HEK293 (cell line): Measurements from ENCODE around the gene DNAH1.

Experiments
- CTCF ChIA-PET: fragments of 350-600 bp; formaldehyde crosslinking; extraction: SDS; loops from one replicate; lab custom pipeline; 2021; ENCODE audit warnings: antibody characterized with exemption; lab: Yijun Ruan, JAX
- POLR2A ChIA-PET: fragments of 300-600 bp; formaldehyde crosslinking; extraction: SDS; loops from one replicate; lab custom pipeline; 2020; ENCODE audit warnings: antibody characterized with exemption, inconsistent platforms; lab: Yijun Ruan, JAX
- H3K27ac ChIP-seq: fragments of 200-500 bp; sonication (Bioruptor generic); 2 replicates; pipeline ENCODE4 v1.5.1; 2014; ENCODE audit warnings: low read depth, low read length, control low read depth, inconsistent platforms; ENCODE audit errors: extremely low read depth
- H3K36me3 ChIP-seq, 2 experiments: fragments of 200-500 bp in 1 of 2; sonication (Bioruptor generic) in 1 of 2; 1 replicate in 1 of 2; 2 replicates in 1 of 2; pipeline ENCODE4 v1.5.1; 2014 to 2017; ENCODE audit warnings: inconsistent platforms in 2 of 2, low read length in 2 of 2; ENCODE audit not compliant: control insufficient read depth in 2 of 2, insufficient read depth in 1 of 2
- H3K4me1 ChIP-seq: fragments of 200-500 bp; sonication (Bioruptor generic); 2 replicates; pipeline ENCODE4 v1.5.1; 2014; ENCODE audit warnings: mild to moderate bottlenecking, low read length, inconsistent platforms; ENCODE audit not compliant: control insufficient read depth, insufficient read depth
- H3K4me3 ChIP-seq: 2 replicates; pipeline ENCODE4 v1.5.1; 2011; ENCODE audit warnings: low read depth, mild to moderate bottlenecking, control low read depth, low read length, moderate library complexity
- H3K9me3 ChIP-seq: fragments of 200-500 bp; sonication (Bioruptor generic); 2 replicates; pipeline ENCODE4 v1.5.1; 2014; ENCODE audit warnings: low read depth, low read length, inconsistent platforms; ENCODE audit not compliant: control insufficient read depth, insufficient read depth
- HOXA7 ChIP-seq: sonication (generic); formaldehyde crosslinking; IDR thresholded peaks from 2 replicates; pipeline ENCODE4 v1.8.1; 2022; ENCODE audit warnings: missing genetic modification reagents, borderline replicate concordance
- HOXC10 ChIP-seq: sonication (generic); formaldehyde crosslinking; IDR thresholded peaks from 2 replicates; pipeline ENCODE4 v1.8.1; 2023; ENCODE audit warnings: mild to moderate bottlenecking, missing genetic modification reagents
- KLF7 ChIP-seq: fragments of 450-650 bp; formaldehyde crosslinking; IDR thresholded peaks from 2 replicates; pipeline ENCODE4 v1.5.1; 2016; ENCODE audit warnings: missing biosample characterization, missing genetic modification characterization, borderline replicate concordance
- MZF1 ChIP-seq: fragments of 450-650 bp; formaldehyde crosslinking; IDR thresholded peaks from 2 replicates; pipeline ENCODE4 v1.5.1; 2017; ENCODE audit warnings: missing biosample characterization, missing genetic modification characterization, borderline replicate concordance
- SETDB1 ChIP-seq: IDR thresholded peaks from one replicate; pipeline ENCODE4 v1.6.1; 2017; ENCODE audit warnings: mild to moderate bottlenecking, low read length, moderate library complexity, mixed read lengths; ENCODE audit not compliant: insufficient read length
- TRIM28 ChIP-seq: IDR thresholded peaks from 2 replicates; pipeline ENCODE4 v1.6.1; 2011; ENCODE audit warnings: low read length, control low read depth, borderline replicate concordance
- YY2 ChIP-seq: fragments of 450-650 bp; formaldehyde crosslinking; IDR thresholded peaks from 2 replicates; pipeline ENCODE4 v1.5.1; 2016; ENCODE audit warnings: missing biosample characterization, missing genetic modification characterization
- ZNF132 ChIP-seq: fragments of 450-650 bp; formaldehyde crosslinking; IDR thresholded peaks from 2 replicates; pipeline ENCODE4 v1.5.1; 2017; ENCODE audit warnings: missing biosample characterization, missing genetic modification characterization, borderline replicate concordance
- ZNF24 ChIP-seq: fragments of 450-650 bp; formaldehyde crosslinking; IDR thresholded peaks from 2 replicates; pipeline ENCODE4 v1.5.1; 2016; ENCODE audit warnings: missing biosample characterization, missing genetic modification characterization
- ZNF292 ChIP-seq: fragments of 450-650 bp; formaldehyde crosslinking; IDR thresholded peaks from 2 replicates; pipeline ENCODE4 v1.5.1; 2016; ENCODE audit warnings: low read depth, missing biosample characterization, missing genetic modification characterization, borderline replicate concordance
- ZNF324 ChIP-seq: fragments of 450-650 bp; formaldehyde crosslinking; IDR thresholded peaks from 2 replicates; pipeline ENCODE4 v1.5.1; 2016; ENCODE audit warnings: missing biosample characterization, missing genetic modification characterization
- ZNF341 ChIP-seq: fragments of 450-650 bp; formaldehyde crosslinking; IDR thresholded peaks from 2 replicates; pipeline ENCODE4; 2016; ENCODE audit warnings: low read depth, missing biosample characterization, missing genetic modification characterization
- ZNF501 ChIP-seq: fragments of 450-650 bp; formaldehyde crosslinking; IDR thresholded peaks from 2 replicates; pipeline ENCODE4 v1.5.1; 2016; ENCODE audit warnings: missing biosample characterization, missing genetic modification characterization
- ZNF626 ChIP-seq: fragments of 450-650 bp; sonication (Bioruptor Pico); formaldehyde crosslinking; IDR thresholded peaks from 2 replicates; pipeline ENCODE4 v1.5.1; 2018; ENCODE audit warnings: missing biosample characterization, missing genetic modification characterization, inconsistent platforms
- ZNF654 ChIP-seq: fragments of 450-650 bp; formaldehyde crosslinking; IDR thresholded peaks from 2 replicates; pipeline ENCODE4 v1.5.1; 2016; ENCODE audit warnings: low read depth, missing biosample characterization, missing genetic modification characterization
- ZNF768 ChIP-seq: fragments of 450-650 bp; formaldehyde crosslinking; IDR thresholded peaks from 2 replicates; pipeline ENCODE4 v1.5.1; 2018; ENCODE audit warnings: missing biosample characterization, mild to moderate bottlenecking, missing genetic modification characterization
- ZNF843 ChIP-seq: fragments of 450-650 bp; formaldehyde crosslinking; IDR thresholded peaks from 2 replicates; pipeline ENCODE4 v1.5.1; 2016; ENCODE audit warnings: missing biosample characterization, missing genetic modification characterization
- ZXDB ChIP-seq: fragments of 450-650 bp; formaldehyde crosslinking; IDR thresholded peaks from 2 replicates; pipeline ENCODE4 v1.5.1; 2016; ENCODE audit warnings: missing biosample characterization, missing genetic modification characterization
- TF ChIP-seq, protein P1 (sequence below): fragments of 450-650 bp; formaldehyde crosslinking; IDR thresholded peaks from 2 replicates; pipeline ENCODE4 v1.5.1; 2016; ENCODE audit warnings: missing biosample characterization, missing genetic modification characterization
- TF ChIP-seq, protein P2 (sequence below): fragments of 450-650 bp; formaldehyde crosslinking; IDR thresholded peaks from 2 replicates; pipeline ENCODE4 v1.5.1; 2016; ENCODE audit warnings: missing biosample characterization, missing genetic modification characterization
- TF ChIP-seq, protein P3 (sequence below): fragments of 450-650 bp; IDR thresholded peaks from 2 replicates; pipeline ENCODE4 v1.5.1; 2018; ENCODE audit warnings: missing biosample characterization, missing genetic modification characterization
- TF ChIP-seq, protein P4 (sequence below): fragments of 450-650 bp; formaldehyde crosslinking; IDR thresholded peaks from 2 replicates; pipeline ENCODE4 v1.5.1; 2016; ENCODE audit warnings: missing biosample characterization, missing genetic modification characterization
- TF ChIP-seq, protein P5 (sequence below): fragments of 450-650 bp; formaldehyde crosslinking; optimal IDR thresholded peaks from 2 replicates; pipeline ENCODE3; 2016; ENCODE audit warnings: missing biosample characterization, mild to moderate bottlenecking, missing genetic modification characterization

DNAH1 gene

DNA sequence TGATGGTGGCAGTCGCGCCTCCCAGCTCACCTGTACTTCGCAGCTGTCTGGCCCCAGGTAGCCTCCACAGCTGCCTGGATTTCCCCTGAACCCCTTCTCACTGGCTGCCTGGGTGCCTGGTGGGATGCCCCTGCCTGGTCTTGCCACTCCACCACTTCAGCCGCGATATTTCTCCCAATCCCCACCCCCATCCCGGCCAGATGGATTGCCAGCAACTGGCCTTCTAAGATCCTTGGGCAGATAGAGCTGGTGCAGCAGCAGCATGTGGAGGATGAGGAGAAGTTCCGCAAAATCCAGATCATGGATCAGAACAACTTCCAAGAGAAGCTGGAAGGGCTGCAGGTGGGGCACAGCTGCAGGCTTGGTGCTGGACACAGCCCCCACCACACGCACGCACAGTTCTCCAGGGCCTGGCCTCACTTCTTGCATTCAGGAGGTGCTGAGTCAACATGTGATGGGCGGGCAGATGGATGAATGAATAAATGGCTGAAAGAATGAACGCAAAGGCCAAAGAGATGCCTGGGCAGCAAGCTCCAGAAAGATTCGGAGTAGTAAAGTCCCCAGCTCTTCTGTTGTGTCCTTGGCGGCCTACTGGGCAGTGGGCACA is 35.7 kb downstream of the DNAH1 start:
- CTCF ChIA-PET, result interaction anchor here (0.6 to 1.0 kb wide), 2 partner anchors 96 to 131 kb away, joined by 4 read pairs; no protein-coding TSS in a partner anchor
- no peaks in the 10 kb centered on the region for H3K4me1 ChIP-seq
- no peaks in the 10 kb centered on the region for H3K9me3 ChIP-seq
- no peak overlapping the region for H3K27ac ChIP-seq
- peaks cover 0 to 11% of the 10 kb centered on the region in 2 experiments; a peak in 1 of 3 replicates for H3K36me3 ChIP-seq
- POLR2A ChIA-PET, result no interaction called here
- TF ChIP-seq ZNF341 (tag by site-specific recombination) (no peak), KLF7 (tag by site-specific recombination) (no peak), ZNF626 (tag by site-specific recombination) (no peak), ZNF324 (tag by site-specific recombination) (no peak), HOXC10 (no peak), ZNF843 (no peak), ZNF768 (no peak), ZXDB (no peak), ZNF654 (tag by site-specific recombination) (no peak), MZF1 (tag by site-specific recombination) (no peak), SETDB1 (no peak)
- TF ChIP-seq, protein P1, sequence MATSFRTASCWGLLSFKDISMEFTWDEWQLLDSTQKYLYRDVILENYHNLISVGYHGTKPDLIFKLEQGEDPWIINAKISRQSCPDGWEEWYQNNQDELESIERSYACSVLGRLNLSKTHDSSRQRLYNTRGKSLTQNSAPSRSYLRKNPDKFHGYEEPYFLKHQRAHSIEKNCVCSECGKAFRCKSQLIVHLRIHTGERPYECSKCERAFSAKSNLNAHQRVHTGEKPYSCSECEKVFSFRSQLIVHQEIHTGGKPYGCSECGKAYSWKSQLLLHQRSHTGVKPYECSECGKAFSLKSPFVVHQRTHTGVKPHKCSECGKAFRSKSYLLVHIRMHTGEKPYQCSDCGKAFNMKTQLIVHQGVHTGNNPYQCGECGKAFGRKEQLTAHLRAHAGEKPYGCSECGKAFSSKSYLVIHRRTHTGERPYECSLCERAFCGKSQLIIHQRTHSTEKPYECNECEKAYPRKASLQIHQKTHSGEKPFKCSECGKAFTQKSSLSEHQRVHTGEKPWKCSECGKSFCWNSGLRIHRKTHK, result no peak
- TF ChIP-seq, protein P2, sequence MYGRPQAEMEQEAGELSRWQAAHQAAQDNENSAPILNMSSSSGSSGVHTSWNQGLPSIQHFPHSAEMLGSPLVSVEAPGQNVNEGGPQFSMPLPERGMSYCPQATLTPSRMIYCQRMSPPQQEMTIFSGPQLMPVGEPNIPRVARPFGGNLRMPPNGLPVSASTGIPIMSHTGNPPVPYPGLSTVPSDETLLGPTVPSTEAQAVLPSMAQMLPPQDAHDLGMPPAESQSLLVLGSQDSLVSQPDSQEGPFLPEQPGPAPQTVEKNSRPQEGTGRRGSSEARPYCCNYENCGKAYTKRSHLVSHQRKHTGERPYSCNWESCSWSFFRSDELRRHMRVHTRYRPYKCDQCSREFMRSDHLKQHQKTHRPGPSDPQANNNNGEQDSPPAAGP, result no peak
- TF ChIP-seq, protein P3, sequence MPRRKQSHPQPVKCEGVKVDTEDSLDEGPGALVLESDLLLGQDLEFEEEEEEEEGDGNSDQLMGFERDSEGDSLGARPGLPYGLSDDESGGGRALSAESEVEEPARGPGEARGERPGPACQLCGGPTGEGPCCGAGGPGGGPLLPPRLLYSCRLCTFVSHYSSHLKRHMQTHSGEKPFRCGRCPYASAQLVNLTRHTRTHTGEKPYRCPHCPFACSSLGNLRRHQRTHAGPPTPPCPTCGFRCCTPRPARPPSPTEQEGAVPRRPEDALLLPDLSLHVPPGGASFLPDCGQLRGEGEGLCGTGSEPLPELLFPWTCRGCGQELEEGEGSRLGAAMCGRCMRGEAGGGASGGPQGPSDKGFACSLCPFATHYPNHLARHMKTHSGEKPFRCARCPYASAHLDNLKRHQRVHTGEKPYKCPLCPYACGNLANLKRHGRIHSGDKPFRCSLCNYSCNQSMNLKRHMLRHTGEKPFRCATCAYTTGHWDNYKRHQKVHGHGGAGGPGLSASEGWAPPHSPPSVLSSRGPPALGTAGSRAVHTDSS (tag by site-specific recombination), result no peak
- no peak overlapping the region for H3K4me3 ChIP-seq

DNA sequence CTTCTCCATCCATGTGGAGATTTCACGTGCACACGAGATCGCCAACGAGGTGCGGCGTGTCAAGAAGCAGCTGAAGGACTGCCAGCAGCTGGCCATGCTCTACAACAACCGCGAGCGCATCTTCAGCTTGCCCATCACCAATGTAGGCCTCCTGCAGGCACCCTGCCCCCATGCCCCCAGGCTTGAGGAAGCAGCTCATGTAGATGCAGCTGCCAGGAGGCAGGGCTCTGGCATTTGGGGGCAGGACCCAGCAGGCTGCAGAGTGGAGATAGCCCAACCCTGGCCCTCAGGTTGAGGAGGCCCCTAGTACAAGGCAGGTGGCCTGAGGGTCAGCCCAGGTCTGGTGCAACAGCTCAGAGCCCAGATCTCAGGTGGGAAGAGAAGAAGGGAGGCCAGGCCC is 36.4 kb downstream of the DNAH1 start:
- TF ChIP-seq YY2 (tag by site-specific recombination), result no peak
- TF ChIP-seq, protein P4, sequence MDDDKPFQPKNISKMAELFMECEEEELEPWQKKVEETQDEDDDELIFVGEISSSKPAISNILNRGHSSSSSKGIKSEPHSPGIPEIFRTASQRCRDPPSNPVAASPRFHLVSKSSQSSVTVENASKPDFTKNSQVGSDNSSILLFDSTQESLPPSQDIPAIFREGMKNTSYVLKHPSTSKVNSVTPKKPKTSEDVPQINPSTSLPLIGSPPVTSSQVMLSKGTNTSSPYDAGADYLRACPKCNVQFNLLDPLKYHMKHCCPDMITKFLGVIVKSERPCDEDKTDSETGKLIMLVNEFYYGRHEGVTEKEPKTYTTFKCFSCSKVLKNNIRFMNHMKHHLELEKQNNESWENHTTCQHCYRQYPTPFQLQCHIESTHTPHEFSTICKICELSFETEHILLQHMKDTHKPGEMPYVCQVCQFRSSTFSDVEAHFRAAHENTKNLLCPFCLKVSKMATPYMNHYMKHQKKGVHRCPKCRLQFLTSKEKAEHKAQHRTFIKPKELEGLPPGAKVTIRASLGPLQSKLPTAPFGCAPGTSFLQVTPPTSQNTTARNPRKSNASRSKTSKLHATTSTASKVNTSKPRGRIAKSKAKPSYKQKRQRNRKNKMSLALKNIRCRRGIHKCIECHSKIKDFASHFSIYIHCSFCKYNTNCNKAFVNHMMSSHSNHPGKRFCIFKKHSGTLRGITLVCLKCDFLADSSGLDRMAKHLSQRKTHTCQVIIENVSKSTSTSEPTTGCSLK (tag by site-specific recombination), result no peak
- no peak for TF ChIP-seq ZNF501 (tag by site-specific recombination)
- TF ChIP-seq, protein P5, sequence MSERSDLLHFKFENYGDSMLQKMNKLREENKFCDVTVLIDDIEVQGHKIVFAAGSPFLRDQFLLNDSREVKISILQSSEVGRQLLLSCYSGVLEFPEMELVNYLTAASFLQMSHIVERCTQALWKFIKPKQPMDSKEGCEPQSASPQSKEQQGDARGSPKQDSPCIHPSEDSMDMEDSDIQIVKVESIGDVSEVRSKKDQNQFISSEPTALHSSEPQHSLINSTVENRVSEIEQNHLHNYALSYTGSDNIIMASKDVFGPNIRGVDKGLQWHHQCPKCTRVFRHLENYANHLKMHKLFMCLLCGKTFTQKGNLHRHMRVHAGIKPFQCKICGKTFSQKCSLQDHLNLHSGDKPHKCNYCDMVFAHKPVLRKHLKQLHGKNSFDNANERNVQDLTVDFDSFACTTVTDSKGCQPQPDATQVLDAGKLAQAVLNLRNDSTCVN (tag by site-specific recombination), result no peak
- TF ChIP-seq HOXA7 (CRISPR knock-in tag), result no peak
- no peak for TF ChIP-seq ZNF292
- TF ChIP-seq TRIM28, result no peak
- no peak for TF ChIP-seq ZNF24
- TF ChIP-seq ZNF132, result no peak
- Histone ChIP-seq H3K4me1 (no peaks in the 10 kb centered on the region), H3K4me3 (no peak overlapping the region), H3K36me3 (peaks cover 0 to 11% of the 10 kb centered on the region in 2 experiments; a peak in 1 of 3 replicates), H3K27ac (no peak overlapping the region), H3K9me3 (no peaks in the 10 kb centered on the region)
- POLR2A ChIA-PET, result no interaction called here
- CTCF ChIA-PET, result no interaction called here
